HL-60 (cell line): ENCODE results near the gene DDI2.

Source experiments
- GABPA ChIP-seq: IDR thresholded peaks from 2 replicates; pipeline ENCODE4 v1.6.1; 2012; ENCODE audit warnings: low read depth
- POLR2AphosphoS5 ChIP-seq: IDR thresholded peaks from 2 replicates; pipeline ENCODE4 v1.6.1; 2012; ENCODE audit warnings: low read depth
- SPI1 ChIP-seq: IDR thresholded peaks from 2 replicates; pipeline ENCODE4 v1.6.1; 2012; ENCODE audit warnings: low read depth, mild to moderate bottlenecking, borderline replicate concordance
- TF ChIP-seq, protein P1 (sequence below): IDR thresholded peaks from one replicate; pipeline ENCODE4 v1.5.1; 2011; ENCODE audit warnings: low read length, control low read depth, inconsistent platforms; ENCODE audit not compliant: insufficient read depth
- TF ChIP-seq, protein P2 (sequence below): IDR thresholded peaks from 2 replicates; pipeline ENCODE4 v1.6.1; 2012; ENCODE audit warnings: low read depth; ENCODE audit not compliant: insufficient replicate concordance

DNA sequence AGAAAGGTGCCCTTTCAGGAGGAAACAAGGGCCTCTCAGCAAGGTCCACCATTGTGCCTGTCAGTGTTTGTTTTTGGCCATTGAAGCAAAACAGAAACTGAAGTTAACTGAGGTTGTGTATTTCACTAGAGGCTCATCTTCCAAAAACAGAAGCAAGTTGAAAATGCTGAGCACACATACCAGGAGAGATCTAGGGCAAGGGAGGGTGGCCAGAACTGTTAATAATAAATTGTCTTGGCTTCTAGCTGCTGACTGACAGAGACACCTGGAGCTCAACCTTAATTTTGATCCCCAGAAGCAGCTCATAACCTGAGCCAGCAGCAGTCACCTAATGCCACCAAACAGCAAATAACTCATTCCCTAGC, 37.6 kb upstream of the DDI2 start:
- TF ChIP-seq, protein P1, sequence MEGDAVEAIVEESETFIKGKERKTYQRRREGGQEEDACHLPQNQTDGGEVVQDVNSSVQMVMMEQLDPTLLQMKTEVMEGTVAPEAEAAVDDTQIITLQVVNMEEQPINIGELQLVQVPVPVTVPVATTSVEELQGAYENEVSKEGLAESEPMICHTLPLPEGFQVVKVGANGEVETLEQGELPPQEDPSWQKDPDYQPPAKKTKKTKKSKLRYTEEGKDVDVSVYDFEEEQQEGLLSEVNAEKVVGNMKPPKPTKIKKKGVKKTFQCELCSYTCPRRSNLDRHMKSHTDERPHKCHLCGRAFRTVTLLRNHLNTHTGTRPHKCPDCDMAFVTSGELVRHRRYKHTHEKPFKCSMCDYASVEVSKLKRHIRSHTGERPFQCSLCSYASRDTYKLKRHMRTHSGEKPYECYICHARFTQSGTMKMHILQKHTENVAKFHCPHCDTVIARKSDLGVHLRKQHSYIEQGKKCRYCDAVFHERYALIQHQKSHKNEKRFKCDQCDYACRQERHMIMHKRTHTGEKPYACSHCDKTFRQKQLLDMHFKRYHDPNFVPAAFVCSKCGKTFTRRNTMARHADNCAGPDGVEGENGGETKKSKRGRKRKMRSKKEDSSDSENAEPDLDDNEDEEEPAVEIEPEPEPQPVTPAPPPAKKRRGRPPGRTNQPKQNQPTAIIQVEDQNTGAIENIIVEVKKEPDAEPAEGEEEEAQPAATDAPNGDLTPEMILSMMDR = no peak
- no peak for TF ChIP-seq GABPA
- no peak for TF ChIP-seq POLR2AphosphoS5
- no peak for TF ChIP-seq SPI1
- TF ChIP-seq, protein P2, sequence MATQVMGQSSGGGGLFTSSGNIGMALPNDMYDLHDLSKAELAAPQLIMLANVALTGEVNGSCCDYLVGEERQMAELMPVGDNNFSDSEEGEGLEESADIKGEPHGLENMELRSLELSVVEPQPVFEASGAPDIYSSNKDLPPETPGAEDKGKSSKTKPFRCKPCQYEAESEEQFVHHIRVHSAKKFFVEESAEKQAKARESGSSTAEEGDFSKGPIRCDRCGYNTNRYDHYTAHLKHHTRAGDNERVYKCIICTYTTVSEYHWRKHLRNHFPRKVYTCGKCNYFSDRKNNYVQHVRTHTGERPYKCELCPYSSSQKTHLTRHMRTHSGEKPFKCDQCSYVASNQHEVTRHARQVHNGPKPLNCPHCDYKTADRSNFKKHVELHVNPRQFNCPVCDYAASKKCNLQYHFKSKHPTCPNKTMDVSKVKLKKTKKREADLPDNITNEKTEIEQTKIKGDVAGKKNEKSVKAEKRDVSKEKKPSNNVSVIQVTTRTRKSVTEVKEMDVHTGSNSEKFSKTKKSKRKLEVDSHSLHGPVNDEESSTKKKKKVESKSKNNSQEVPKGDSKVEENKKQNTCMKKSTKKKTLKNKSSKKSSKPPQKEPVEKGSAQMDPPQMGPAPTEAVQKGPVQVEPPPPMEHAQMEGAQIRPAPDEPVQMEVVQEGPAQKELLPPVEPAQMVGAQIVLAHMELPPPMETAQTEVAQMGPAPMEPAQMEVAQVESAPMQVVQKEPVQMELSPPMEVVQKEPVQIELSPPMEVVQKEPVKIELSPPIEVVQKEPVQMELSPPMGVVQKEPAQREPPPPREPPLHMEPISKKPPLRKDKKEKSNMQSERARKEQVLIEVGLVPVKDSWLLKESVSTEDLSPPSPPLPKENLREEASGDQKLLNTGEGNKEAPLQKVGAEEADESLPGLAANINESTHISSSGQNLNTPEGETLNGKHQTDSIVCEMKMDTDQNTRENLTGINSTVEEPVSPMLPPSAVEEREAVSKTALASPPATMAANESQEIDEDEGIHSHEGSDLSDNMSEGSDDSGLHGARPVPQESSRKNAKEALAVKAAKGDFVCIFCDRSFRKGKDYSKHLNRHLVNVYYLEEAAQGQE = no peak
